Ascending aorta (tissue), 2 donors: ENCODE data around the gene APBB2. TPM values are rescaled to one million over a fixed set of nuclear protein-coding genes. Genes with fewer than 3 reads are reported as not detected.
A peak's percentile ranks its signal among the peaks of the same experiment; 100 is the strongest.

ENCODE experiments used
- DNase-seq, 2 donors: peaks; one replicate each; pipeline ENCODE4 v3.0.0-alpha.2; 2019; ENCODE audit warnings: low spot score in 2 of 2
- H3K27ac ChIP-seq, 2 donors: fragments of 200-600 bp; sonication (generic); one replicate each; pipeline ENCODE4 v1.5.1; 2016 to 2017; ENCODE audit warnings: mild to moderate bottlenecking in 1 of 2
- H3K27me3 ChIP-seq: fragments of 200-600 bp; sonication (generic); one replicate; pipeline ENCODE4 v1.5.1; 2017
- H3K36me3 ChIP-seq, 2 donors: fragments of 200-600 bp; sonication (generic); one replicate each; pipeline ENCODE4 v1.5.1; 2016
- H3K4me1 ChIP-seq, 2 donors: fragments of 200-600 bp; sonication (generic); one replicate each; pipeline ENCODE4 v1.5.1; 2016 to 2017; ENCODE audit warnings: mild to moderate bottlenecking in 1 of 2
- H3K4me3 ChIP-seq, 2 donors: fragments of 200-600 bp; sonication (generic); one replicate each; pipeline ENCODE4 v1.5.1; 2016 to 2017; ENCODE audit warnings: mild to moderate bottlenecking in 1 of 2
- H3K9me3 ChIP-seq, 2 donors: fragments of 200-600 bp; sonication (generic); one replicate each; pipeline ENCODE4 v1.5.1; 2016
- intact Hi-C: fragments of 100-400 bp; cut with DNase I; formaldehyde crosslinking; loops from one replicate; pipeline ENCODE4 v1.15.1; 2023
- total RNA-seq: library from RNA; depleted of rRNA; stranded (reverse); fragments of >200 nt; gene quantifications from one replicate; pipeline ENCODE4 v1.1.0, GENCODE V29; 2016
- TF ChIP-seq, protein P1 (sequence below), 3 experiments: fragments of 200-600 bp in 2 of 3; fragments of 450-650 bp in 1 of 3; sonication (generic) in 2 of 3; IDR thresholded peaks; one replicate each; pipeline ENCODE4 v1.5.1; 2016 to 2019; ENCODE audit warnings: antibody characterized with exemption in 3 of 3, mild to moderate bottlenecking in 1 of 3, moderate library complexity in 1 of 3

APBB2 gene
- total RNA-seq, 1 donor from 2014 or later, result 51.4 TPM

DNA sequence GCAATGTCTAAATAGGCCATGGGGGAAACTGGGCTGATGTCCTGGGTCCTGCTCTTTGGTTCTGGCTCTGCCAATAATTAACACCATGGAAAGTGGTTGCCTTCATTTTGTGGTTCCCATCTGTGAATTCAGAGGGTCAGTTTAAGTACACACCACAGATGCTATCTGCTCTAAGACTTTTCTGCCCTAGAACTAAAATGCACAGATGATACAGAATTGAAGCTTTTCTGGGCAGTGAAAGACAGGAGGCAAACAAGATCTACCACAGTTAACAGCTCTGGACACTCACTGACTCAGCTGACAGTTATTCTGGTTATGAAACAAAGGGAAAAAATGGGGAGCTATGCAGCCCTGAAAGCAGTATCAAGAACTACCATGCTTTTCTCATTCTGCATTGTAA is 37.3 kb downstream of the APBB2 start:
- no peaks in the 10 kb centered on the region for H3K36me3 ChIP-seq
- H3K4me3 ChIP-seq, result no peak overlapping the region
- intact Hi-C loops, result loop anchor here (2.0 to 5.0 kb wide), 2 partner anchors 35 to 36 kb away; no protein-coding TSS in a partner anchor
- H3K9me3 ChIP-seq, result no peaks in the 10 kb centered on the region
- H3K4me1 ChIP-seq, result peaks cover 10 to 37% of the 10 kb centered on the region in 2 donors
- DNase-seq, result no peak
- no peaks in the 10 kb centered on the region for H3K27me3 ChIP-seq
- H3K27ac ChIP-seq, result peak overlapping the region in 1 of 2 donors; percentile 63
- TF ChIP-seq, protein P1, sequence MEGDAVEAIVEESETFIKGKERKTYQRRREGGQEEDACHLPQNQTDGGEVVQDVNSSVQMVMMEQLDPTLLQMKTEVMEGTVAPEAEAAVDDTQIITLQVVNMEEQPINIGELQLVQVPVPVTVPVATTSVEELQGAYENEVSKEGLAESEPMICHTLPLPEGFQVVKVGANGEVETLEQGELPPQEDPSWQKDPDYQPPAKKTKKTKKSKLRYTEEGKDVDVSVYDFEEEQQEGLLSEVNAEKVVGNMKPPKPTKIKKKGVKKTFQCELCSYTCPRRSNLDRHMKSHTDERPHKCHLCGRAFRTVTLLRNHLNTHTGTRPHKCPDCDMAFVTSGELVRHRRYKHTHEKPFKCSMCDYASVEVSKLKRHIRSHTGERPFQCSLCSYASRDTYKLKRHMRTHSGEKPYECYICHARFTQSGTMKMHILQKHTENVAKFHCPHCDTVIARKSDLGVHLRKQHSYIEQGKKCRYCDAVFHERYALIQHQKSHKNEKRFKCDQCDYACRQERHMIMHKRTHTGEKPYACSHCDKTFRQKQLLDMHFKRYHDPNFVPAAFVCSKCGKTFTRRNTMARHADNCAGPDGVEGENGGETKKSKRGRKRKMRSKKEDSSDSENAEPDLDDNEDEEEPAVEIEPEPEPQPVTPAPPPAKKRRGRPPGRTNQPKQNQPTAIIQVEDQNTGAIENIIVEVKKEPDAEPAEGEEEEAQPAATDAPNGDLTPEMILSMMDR (IDR thresholded peaks at IDR 0.05), result peak in 1 of 3 experiments; percentile 13

DNA sequence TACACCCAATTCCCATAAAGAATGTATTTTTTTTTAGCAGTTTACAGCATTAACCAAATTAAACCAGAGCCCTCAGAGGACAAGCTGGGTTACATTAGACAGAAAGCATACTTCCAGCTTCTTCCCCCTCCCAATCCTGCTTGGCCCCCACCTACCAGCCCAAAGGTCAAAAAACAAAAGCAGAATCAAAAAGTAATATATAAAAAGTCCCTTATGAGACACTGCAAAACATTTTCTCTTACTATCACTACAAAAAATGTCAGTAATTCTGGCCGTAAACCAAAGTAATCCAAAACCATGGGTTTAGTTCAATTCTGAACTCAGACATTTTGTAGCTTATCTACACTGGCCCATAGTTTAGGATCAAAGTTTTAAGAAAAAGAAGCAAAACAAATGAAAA is 38.0 kb downstream of the APBB2 start:
- peaks cover 10 to 37% of the 10 kb centered on the region in 2 donors for H3K4me1 ChIP-seq
- TF ChIP-seq, protein P1 (IDR thresholded peaks at IDR 0.05), result no peak
- H3K4me3 ChIP-seq, result no peak overlapping the region
- no peak for DNase-seq
- intact Hi-C loops, result loop anchor here (2.0 to 5.0 kb wide), 2 partner anchors 34 to 36 kb away; no protein-coding TSS in a partner anchor
- no peaks in the 10 kb centered on the region for H3K9me3 ChIP-seq
- H3K27ac ChIP-seq, result peak overlapping the region; percentile 10 to 63
- no peaks in the 10 kb centered on the region for H3K27me3 ChIP-seq
- no peaks in the 10 kb centered on the region for H3K36me3 ChIP-seq

DNA sequence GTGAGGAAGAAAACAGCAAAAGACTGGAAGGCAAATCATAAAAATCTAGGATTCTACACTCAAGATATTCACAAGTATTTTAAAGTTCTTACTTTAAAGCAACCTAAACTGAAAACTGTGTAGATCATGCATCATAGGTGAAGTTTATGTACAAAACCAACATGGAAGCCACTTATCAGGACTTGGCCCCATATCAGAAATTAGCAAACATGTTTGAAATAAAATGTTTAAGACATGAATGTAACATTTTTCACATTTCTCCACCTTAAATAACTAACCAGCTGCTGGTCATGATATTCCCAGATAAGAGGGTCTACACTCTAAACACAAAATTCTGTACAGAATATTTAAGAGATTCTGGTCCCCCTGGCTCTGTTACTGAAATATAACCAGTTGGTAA is 38.5 kb downstream of the APBB2 start:
- H3K27ac ChIP-seq, result peak overlapping the region; percentile 10 to 63
- H3K4me3 ChIP-seq, result no peak overlapping the region
- DNase-seq, result no peak

DNA sequence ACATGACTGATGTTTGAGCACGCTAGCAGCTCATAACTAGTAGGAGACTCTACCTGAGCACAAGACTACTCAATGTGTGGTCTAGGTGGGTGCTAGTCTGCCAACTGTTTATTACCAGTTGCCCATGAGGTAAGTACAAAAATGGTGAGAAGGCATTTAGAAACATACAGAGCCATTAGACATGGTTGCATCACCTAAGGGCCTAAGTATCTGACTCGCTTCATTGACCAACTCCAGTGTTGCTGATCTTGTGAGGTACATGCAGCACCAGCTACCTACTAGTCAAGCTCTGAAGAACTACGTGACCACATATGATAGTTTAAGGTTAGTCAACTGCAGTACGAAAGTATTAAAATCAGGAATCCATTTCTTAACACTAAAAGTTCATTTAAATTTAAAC is 39.9 kb downstream of the APBB2 start:
- TF ChIP-seq, protein P1 (IDR thresholded peaks at IDR 0.05), result no peak
- intact Hi-C loops, result no loop called here
- no peak for DNase-seq
- H3K9me3 ChIP-seq, result no peaks in the 10 kb centered on the region
- peak overlapping the region in 1 of 2 donors; percentile 21 for H3K27ac ChIP-seq
- peaks cover 10 to 30% of the 10 kb centered on the region in 2 donors for H3K4me1 ChIP-seq
- no peak overlapping the region for H3K4me3 ChIP-seq
- no peaks in the 10 kb centered on the region for H3K36me3 ChIP-seq
- no peaks in the 10 kb centered on the region for H3K27me3 ChIP-seq

More for the DNA sequence above, 38.5 kb downstream of the APBB2 start:
- Histone ChIP-seq H3K27me3 (no peaks in the 10 kb centered on the region), H3K9me3 (no peaks in the 10 kb centered on the region), H3K4me1 (peaks cover 10 to 37% of the 10 kb centered on the region in 2 donors), H3K36me3 (no peaks in the 10 kb centered on the region)
- intact Hi-C loops, result loop anchor here (2.0 to 5.0 kb wide), 2 partner anchors 33 to 37 kb away; no protein-coding TSS in a partner anchor
- TF ChIP-seq, protein P1 (IDR thresholded peaks at IDR 0.05), result no peak

DNA sequence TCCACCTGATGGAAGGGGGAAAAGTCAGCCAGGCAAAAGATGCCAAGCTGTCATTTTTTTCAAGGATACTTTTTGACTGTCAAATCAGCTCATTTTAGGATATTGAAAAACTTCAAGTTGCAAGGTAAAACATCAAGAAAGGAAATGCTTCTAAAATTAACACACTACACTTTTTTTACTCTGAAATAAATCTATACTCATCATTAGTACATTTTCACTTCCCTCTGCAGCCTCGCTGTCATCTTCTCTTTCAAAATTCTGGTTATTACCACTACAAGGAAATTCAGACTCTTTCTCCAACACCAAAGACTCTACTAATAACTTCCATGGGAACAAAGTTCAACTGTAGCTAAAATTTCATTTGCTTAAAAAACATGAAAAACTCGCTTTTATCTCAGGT is 41.6 kb downstream of the APBB2 start:
- no peaks in the 10 kb centered on the region for H3K9me3 ChIP-seq
- TF ChIP-seq, protein P1 (IDR thresholded peaks at IDR 0.05), result no peak
- no peaks in the 10 kb centered on the region for H3K36me3 ChIP-seq
- DNase-seq, result no peak
- no peaks in the 10 kb centered on the region for H3K27me3 ChIP-seq
- intact Hi-C loops, result no loop called here
- H3K27ac ChIP-seq, result no peak overlapping the region
- H3K4me3 ChIP-seq, result no peak overlapping the region
- H3K4me1 ChIP-seq, result peaks cover 5 to 20% of the 10 kb centered on the region in 2 donors
